ENCODE results near the gene OPHN1.

DNA sequence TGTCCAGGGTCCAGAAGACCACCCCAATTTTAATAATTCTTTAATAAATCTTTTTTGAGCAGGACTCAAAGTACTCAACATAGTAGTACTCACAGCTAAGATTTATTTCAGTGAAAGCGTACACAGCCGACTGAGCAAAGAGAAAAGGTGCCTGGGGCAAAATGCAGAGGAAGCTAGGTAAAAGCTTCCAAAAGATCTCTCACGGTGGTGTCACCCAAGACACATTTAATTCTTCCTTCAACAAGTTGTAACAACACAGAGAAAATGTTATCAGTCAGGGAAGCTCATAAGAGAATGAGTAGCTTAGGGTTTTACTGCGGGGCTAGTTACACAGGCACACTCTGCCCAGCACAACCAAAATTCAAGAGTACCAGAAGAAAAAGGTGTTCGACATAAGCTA lies 201.1 kb downstream of the OPHN1 start:
- TF ChIP-seq REST (IDR thresholded peaks at IDR 0.05; ENCODE audit: insufficient read depth in 1 of 2, low read depth in 2 of 2, low read length in 2 of 2): no peak
- TF ChIP-seq SIN3A (IDR thresholded peaks at IDR 0.05; ENCODE audit: borderline replicate concordance, insufficient read depth, low read length): no peak
